ENCODE measurements around the gene CWC27. TPM values are rescaled to one million over a fixed set of nuclear protein-coding genes. Genes with fewer than 3 reads are reported as not detected.

CWC27 gene
- total RNA-seq, 1 experiment from 2014 or later = 42.7 TPM

- no peak for ATAC-seq
- ChIA-PET CTCF (no interaction called here), POLR2A (no interaction called here)
- Mint-ChIP-seq H3K27me3 (ENCODE audit: low read depth) (no peaks in the 10 kb centered on the region), H3K4me1 (peaks cover 5% of the 10 kb centered on the region; the same call in 1 of the 2 replicates), H3K36me3 (no peaks in the 10 kb centered on the region), H3K27ac (no peak overlapping the region), H3K4me3 (no peak overlapping the region), H3K9me3 (no peaks in the 10 kb centered on the region)
- no peak for DNase-seq (ENCODE audit: low spot score)
- no peak for TF ChIP-seq ATF2 (CRISPR knock-in tag; IDR thresholded peaks at IDR 0.05; ENCODE audit: borderline replicate concordance, low read depth)
- no peak for TF ChIP-seq ZNF121 (CRISPR knock-in tag; IDR thresholded peaks at IDR 0.05)
Observed at GRCh38 chr5:64864171-64864570, 95.4 kb downstream of the CWC27 start.

- no peak for ATAC-seq
- Mint-ChIP-seq H3K4me1 (peaks cover 12% of the 10 kb centered on the region), H3K27me3 (ENCODE audit: low read depth) (no peaks in the 10 kb centered on the region)
Observed at GRCh38 chr5:64865662-64866061, 96.9 kb downstream of the CWC27 start.

More at GRCh38 chr5:64865662-64866061, 96.9 kb downstream of the CWC27 start:
- CTCF ChIA-PET = no interaction called here
- no peak for DNase-seq (ENCODE audit: low spot score)
- TF ChIP-seq FOXJ3 (CRISPR knock-in tag; IDR thresholded peaks at IDR 0.05; ENCODE audit: borderline replicate concordance) = no peak
- no peak for TF ChIP-seq SOX15 (CRISPR knock-in tag; IDR thresholded peaks at IDR 0.05)
- TF ChIP-seq FOXP4 (CRISPR knock-in tag; IDR thresholded peaks at IDR 0.05) = no peak
- TF ChIP-seq PRDM15 (CRISPR knock-in tag; IDR thresholded peaks at IDR 0.05) = no peak
- no peak for TF ChIP-seq SP1 (CRISPR knock-in tag; conservative IDR thresholded peaks at IDR 0.05)
- no peak for TF ChIP-seq CREB1 (CRISPR knock-in tag; IDR thresholded peaks at IDR 0.05)
- TF ChIP-seq ZNF263 (CRISPR knock-in tag; IDR thresholded peaks at IDR 0.05; ENCODE audit: low read depth) = no peak
- no peak for TF ChIP-seq MLX (CRISPR knock-in tag; IDR thresholded peaks at IDR 0.05)
- H3K9me3 Mint-ChIP-seq = no peaks in the 10 kb centered on the region
- H3K27ac Mint-ChIP-seq = no peak overlapping the region
- H3K36me3 Mint-ChIP-seq = no peaks in the 10 kb centered on the region
- POLR2A ChIA-PET = no interaction called here
- no peak overlapping the region for H3K4me3 Mint-ChIP-seq

Data from WTC11 (cell line).